ENCODE results near the gene ZNF668.
A peak's percentile ranks its signal among the peaks of the same experiment; 100 is the strongest.

The ZNF668 gene

GRCh38 chr16:31081428-31082351 lies 7.7 kb upstream of the ZNF668 start:
- no peak for DNase-seq (ENCODE audit: low read depth in 4 of 4, low spot score in 1 of 4)

GRCh38 chr16:31080756-31081419 lies 6.8 kb upstream of the ZNF668 start:
- no peak for DNase-seq (ENCODE audit: low read depth in 4 of 4, low spot score in 1 of 4)

- DNase-seq (ENCODE audit: low read depth in 4 of 4, low spot score in 1 of 4), result no peak
Measured at GRCh38 chr16:31080035-31080629, 6.1 kb upstream of the ZNF668 start.

GRCh38 chr16:31079342-31079944 lies 5.4 kb upstream of the ZNF668 start:
- DNase-seq (ENCODE audit: low read depth in 4 of 4, low spot score in 1 of 4), result no peak

- no peak for DNase-seq (ENCODE audit: low read depth in 4 of 4, low spot score in 1 of 4)
Measured at GRCh38 chr16:31078597-31079341, 4.7 kb upstream of the ZNF668 start.

- no peak for DNase-seq (ENCODE audit: low read depth in 4 of 4, low spot score in 1 of 4)
Measured at GRCh38 chr16:31077592-31078396, 3.8 kb upstream of the ZNF668 start.

GRCh38 chr16:31077024-31077423 lies 3.0 kb upstream of the ZNF668 start:
- DNase-seq (ENCODE audit: low read depth in 4 of 4, low spot score in 1 of 4), result no peak

- DNase-seq (ENCODE audit: low read depth in 4 of 4, low spot score in 1 of 4), result no peak
Measured at GRCh38 chr16:31076319-31076718, 2.3 kb upstream of the ZNF668 start.

GRCh38 chr16:31074814-31075183 lies 759 bp upstream of the ZNF668 start:
- no peak for DNase-seq (ENCODE audit: low read depth in 4 of 4, low spot score in 1 of 4)

GRCh38 chr16:31073142-31073969 lies 684 bp downstream of the ZNF668 start:
- peak; percentile 72 to 87 (median 84) for DNase-seq (ENCODE audit: low read depth in 4 of 4, low spot score in 1 of 4)

- DNase-seq (ENCODE audit: low read depth in 4 of 4, low spot score in 1 of 4), result no peak
Measured at GRCh38 chr16:31072540-31073141, 1.4 kb downstream of the ZNF668 start.

- no peak for DNase-seq (ENCODE audit: low read depth in 4 of 4, low spot score in 1 of 4)
Measured at GRCh38 chr16:31071861-31072260, 2.2 kb downstream of the ZNF668 start.

GRCh38 chr16:31067342-31067741 lies 6.7 kb downstream of the ZNF668 start:
- DNase-seq (ENCODE audit: low read depth in 4 of 4, low spot score in 1 of 4), result no peak

GRCh38 chr16:31064882-31065461 lies 9.1 kb downstream of the ZNF668 start:
- no peak for DNase-seq (ENCODE audit: low read depth in 4 of 4, low spot score in 1 of 4)

- DNase-seq (ENCODE audit: low read depth in 4 of 4, low spot score in 1 of 4), result no peak
Measured at GRCh38 chr16:31063843-31064611, 10.0 kb downstream of the ZNF668 start.

GRCh38 chr16:31063495-31063842 lies 10.6 kb downstream of the ZNF668 start:
- no peak for DNase-seq (ENCODE audit: low read depth in 4 of 4, low spot score in 1 of 4)

GRCh38 chr16:31061813-31062440 lies 12.1 kb downstream of the ZNF668 start:
- no peak for DNase-seq (ENCODE audit: low read depth in 4 of 4, low spot score in 1 of 4)

Measured in stimulated activated CD4-positive, alpha-beta T cell treated with anti-CD3 and anti-CD28 coated beads, Interleukin-1b, Interleukin-23, amount 100 ng/mL, for 24 hours (primary cell).